Measurements from ENCODE around the gene MBD4.
A peak's percentile ranks its signal among the peaks of the same experiment; 100 is the strongest.

MBD4 gene

GRCh38 chr3:129469026-129469425 is 29.3 kb upstream of the MBD4 start:
- in situ Hi-C loops (cut with HindIII; ENCODE audit: low pct_ligation_motif_present, low pct_unique_long_range_greater_than_20kb, low sequenced_read_pairs) = no loop called here

GRCh38 chr3:129467932-129468331 is 28.2 kb upstream of the MBD4 start:
- no peak for DNase-seq
- in situ Hi-C loops (cut with HindIII; ENCODE audit: low pct_ligation_motif_present, low pct_unique_long_range_greater_than_20kb, low sequenced_read_pairs) = no loop called here

More at GRCh38 chr3:129469026-129469425, 29.3 kb upstream of the MBD4 start:
- no peak for DNase-seq

DNA sequence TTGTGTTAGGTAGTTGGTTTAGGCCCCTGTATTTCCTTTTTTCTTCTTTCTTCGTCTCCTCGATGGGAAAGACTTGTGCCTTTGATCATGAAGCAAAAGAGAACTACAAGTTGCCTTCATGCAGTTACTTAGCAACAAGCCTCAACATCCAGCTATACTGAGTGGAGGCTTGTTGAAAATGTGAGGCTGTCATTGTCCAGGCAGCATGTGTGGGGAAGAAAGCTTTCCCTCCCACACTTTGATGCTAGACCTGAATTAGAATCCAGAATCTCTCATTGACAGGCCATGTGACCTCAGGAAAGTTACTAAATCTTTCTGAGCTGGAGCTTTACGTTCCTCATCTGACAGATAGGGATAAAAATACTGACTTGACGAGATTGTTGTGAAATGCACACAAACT is 24.0 kb upstream of the MBD4 start:
- in situ Hi-C loops (cut with HindIII; ENCODE audit: low pct_ligation_motif_present, low pct_unique_long_range_greater_than_20kb, low sequenced_read_pairs) = no loop called here
- DNase-seq = no peak

GRCh38 chr3:129463094-129463493 is 23.3 kb upstream of the MBD4 start:
- in situ Hi-C loops (cut with HindIII; ENCODE audit: low pct_ligation_motif_present, low pct_unique_long_range_greater_than_20kb, low sequenced_read_pairs) = no loop called here
- no peak for DNase-seq

DNA sequence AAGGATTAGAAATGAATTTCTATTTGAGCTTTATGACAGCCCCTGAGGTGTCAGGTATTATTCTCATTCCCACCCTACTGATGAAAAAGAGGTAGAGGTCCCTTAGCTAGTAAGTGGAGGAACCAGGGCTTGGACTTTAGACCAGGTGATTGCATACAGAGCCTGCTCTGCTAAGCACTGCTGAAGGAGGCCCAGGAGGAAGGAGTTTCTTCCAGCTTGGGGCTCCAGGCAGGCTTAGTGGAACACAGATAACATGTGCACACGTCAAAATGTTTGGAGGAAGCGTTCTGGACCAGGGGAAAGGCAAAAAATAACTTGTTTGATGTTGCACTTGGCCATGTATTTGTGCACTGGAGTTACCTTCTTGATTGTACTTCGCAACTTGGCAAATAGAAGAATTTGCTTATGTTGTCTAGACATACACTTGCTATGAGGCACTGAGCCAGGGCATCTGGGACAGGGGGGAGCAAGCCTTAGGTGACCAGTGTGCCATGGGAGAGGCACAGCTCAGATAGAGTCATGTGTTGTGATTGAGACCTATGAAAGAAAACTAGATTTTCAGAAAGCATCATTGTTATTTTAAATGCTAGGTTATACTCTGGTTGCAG is 22.7 kb upstream of the MBD4 start:
- in situ Hi-C loops (cut with HindIII; ENCODE audit: low pct_ligation_motif_present, low pct_unique_long_range_greater_than_20kb, low sequenced_read_pairs) = no loop called here
- DNase-seq = no peak

GRCh38 chr3:129461461-129462146 is 21.9 kb upstream of the MBD4 start:
- no peak for DNase-seq
- in situ Hi-C loops (cut with HindIII; ENCODE audit: low pct_ligation_motif_present, low pct_unique_long_range_greater_than_20kb, low sequenced_read_pairs) = no loop called here

GRCh38 chr3:129461022-129461421 is 21.3 kb upstream of the MBD4 start:
- no peak for DNase-seq
- in situ Hi-C loops (cut with HindIII; ENCODE audit: low pct_ligation_motif_present, low pct_unique_long_range_greater_than_20kb, low sequenced_read_pairs) = no loop called here

DNA sequence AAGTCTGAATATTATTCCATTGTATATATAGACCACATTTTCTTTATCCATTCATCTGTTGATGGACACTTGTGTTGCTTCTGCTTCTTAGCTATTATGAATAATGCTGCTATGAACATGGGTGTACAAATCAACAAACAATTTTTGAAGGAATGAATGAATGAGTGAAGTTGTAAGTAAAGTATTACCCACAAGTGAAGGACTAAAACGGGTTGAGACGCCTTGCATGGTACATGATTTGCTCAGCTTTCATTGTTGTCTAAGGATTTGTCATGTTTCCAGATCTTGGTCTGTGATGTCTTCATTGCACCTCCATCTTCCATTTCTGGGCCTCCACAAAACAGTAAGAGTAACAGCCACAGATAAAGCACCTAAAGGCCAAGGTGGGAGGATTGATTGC is 20.8 kb upstream of the MBD4 start:
- DNase-seq = no peak
- in situ Hi-C loops (cut with HindIII; ENCODE audit: low pct_ligation_motif_present, low pct_unique_long_range_greater_than_20kb, low sequenced_read_pairs) = no loop called here

DNA sequence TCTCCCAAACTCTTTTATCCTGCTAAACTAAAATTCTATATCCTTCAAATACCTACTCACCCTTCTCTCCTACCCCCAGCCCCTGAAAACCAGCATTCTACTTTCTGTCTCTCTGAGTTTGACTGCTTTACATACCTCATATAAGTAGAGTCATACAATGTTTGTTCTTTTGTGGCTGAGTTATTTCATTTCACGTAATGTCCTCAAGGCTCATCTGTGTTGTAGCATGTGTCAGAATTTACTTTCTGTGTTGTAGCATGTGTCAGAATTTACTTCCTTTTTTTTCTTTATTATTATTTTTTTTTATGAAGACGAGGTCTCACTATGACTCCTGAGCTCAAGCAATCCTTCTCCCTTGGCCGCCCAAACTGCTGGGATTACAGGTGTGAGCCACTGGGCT is 20.4 kb upstream of the MBD4 start:
- DNase-seq = no peak
- in situ Hi-C loops (cut with HindIII; ENCODE audit: low pct_ligation_motif_present, low pct_unique_long_range_greater_than_20kb, low sequenced_read_pairs) = no loop called here

- DNase-seq = no peak
Measured at GRCh38 chr3:129453732-129454131, 14.0 kb upstream of the MBD4 start.

DNA sequence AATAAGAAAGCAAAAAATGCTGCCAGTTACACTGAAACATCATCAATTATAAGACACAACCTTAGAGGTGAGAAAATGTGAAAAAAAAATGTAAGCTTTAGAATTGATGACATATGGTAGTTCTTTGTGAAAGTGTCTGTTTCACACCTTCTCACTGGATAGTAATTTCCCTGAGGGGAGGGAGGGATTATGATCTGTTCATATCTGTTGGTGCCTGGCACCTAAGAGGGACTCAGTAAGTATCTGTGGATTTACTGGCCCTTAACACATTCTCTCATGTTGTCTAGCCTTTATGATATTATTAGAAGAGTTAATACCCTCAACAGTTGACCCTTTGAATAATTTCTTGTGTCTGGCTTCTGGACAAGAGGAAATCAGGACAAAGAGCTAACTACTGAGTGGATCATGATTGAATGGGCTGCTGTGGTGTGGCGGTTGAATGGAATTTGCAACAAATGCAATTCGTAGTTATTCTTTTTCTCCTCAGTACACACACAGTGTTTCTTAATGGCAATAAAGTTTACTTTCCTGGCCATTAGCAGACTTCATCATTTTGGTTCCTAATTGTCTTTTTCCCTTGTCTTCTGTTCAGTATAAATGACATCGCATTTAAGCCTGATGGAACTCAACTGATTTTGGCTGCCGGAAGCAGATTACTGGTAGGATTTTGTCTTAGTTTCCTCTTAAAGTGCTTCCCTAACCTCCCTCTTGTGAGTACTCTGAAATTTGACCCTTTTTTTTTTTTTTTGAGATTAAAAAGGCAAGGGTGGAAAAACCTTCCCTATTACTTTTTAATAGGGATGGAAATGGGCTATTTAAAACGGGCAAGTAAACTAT is 9.7 kb upstream of the MBD4 start:
- in situ Hi-C loops (cut with HindIII; ENCODE audit: low pct_ligation_motif_present, low pct_unique_long_range_greater_than_20kb, low sequenced_read_pairs) = no loop called here
- no peak for DNase-seq

More at GRCh38 chr3:129453732-129454131, 14.0 kb upstream of the MBD4 start:
- in situ Hi-C loops (cut with HindIII; ENCODE audit: low pct_ligation_motif_present, low pct_unique_long_range_greater_than_20kb, low sequenced_read_pairs) = no loop called here

DNA sequence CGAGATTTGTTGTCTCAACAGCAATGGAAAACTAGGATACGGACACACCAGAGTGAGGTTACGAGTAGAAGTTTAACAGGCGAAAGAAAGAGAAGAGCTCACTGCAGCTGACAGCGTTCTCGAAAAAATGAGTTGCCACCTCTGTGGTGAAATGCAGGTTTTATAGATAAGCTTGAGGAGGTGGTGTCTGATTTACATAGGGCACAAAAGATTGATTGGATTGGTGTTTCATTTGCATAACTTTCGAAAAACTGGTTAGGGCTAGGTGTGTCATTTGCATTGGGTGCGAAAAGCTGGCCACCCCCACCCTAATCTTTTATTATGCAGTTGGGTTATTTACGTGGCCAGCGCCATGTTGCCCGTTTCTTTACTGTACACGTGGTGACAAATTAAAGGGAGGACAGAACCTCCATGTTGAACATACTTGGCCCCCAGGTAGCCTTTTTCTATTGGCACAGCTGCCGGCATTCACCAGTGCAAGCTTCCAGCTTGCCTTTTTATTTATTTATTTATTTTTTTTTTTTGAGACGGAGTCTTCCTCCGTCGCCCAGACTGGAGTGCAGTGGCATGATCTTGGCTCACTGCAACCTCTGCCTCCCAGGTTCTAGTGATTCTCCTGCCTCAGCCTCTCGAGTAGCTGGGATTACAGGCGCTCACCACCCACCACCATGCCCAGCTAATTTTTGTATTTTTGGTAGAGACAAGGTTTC is 8.6 kb upstream of the MBD4 start:
- DNase-seq = peak; percentile 10
- in situ Hi-C loops (cut with HindIII; ENCODE audit: low pct_ligation_motif_present, low pct_unique_long_range_greater_than_20kb, low sequenced_read_pairs) = no loop called here

GRCh38 chr3:129446926-129447325 is 7.2 kb upstream of the MBD4 start:
- in situ Hi-C loops (cut with HindIII; ENCODE audit: low pct_ligation_motif_present, low pct_unique_long_range_greater_than_20kb, low sequenced_read_pairs) = no loop called here
- no peak for DNase-seq

DNA sequence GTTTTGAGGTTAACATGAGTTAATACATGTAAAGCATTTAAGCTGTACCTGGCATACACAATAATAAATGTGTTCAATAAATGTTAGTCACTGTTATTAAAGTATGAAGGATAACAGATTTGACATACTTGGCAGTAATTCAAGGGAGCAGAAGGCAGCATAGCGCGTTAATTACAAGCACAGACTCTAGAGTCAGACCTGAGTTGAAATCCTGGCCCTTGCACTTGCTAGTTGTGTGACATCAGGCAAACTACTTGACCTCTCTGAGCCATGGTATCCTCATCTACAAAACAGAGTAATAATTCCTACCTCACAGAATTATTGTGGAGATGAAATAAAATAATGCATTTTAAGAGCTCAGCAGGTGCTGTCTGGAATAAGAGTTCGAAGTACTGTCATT is 5.7 kb upstream of the MBD4 start:
- in situ Hi-C loops (cut with HindIII; ENCODE audit: low pct_ligation_motif_present, low pct_unique_long_range_greater_than_20kb, low sequenced_read_pairs) = no loop called here
- no peak for DNase-seq

GRCh38 chr3:129442947-129443346 is 3.2 kb upstream of the MBD4 start:
- no peak for DNase-seq
- in situ Hi-C loops (cut with HindIII; ENCODE audit: low pct_ligation_motif_present, low pct_unique_long_range_greater_than_20kb, low sequenced_read_pairs) = no loop called here

- in situ Hi-C loops (cut with HindIII; ENCODE audit: low pct_ligation_motif_present, low pct_unique_long_range_greater_than_20kb, low sequenced_read_pairs) = no loop called here
- no peak for DNase-seq
Measured at GRCh38 chr3:129442486-129442885, 2.7 kb upstream of the MBD4 start.

- in situ Hi-C loops (cut with HindIII; ENCODE audit: low pct_ligation_motif_present, low pct_unique_long_range_greater_than_20kb, low sequenced_read_pairs) = no loop called here
- peak; percentile 28 for DNase-seq
Measured at GRCh38 chr3:129441782-129442181, 2.0 kb upstream of the MBD4 start.

GRCh38 chr3:129441215-129441614 is 1.5 kb upstream of the MBD4 start:
- DNase-seq = peak; percentile 7
- in situ Hi-C loops (cut with HindIII; ENCODE audit: low pct_ligation_motif_present, low pct_unique_long_range_greater_than_20kb, low sequenced_read_pairs) = no loop called here

DNA sequence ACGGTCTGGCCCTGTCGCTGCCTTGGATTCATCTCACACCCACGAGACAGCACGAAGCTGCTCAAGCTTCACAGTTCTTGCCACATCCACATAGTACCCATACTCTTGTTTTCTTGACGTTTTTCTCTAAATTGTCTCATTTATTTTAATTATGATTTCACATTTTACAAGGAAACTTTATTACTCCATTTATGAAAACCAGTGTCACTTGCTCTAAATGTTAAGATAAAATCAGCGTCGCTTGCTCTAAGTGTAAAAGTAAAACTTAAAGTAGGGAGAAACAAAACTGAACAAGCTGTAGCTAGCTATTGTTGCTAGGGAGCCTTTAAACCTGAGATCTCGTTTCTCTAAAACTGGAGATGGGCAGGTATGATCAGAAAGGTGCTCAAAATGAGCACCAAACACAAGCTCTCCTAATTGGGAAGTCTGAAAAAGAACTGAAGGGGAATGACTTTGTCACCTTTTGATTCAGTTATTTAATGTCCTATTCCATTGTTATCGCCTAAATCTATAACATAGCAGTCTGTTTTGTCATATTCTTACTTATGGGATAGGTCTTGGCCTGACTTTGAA is 956 bp upstream of the MBD4 start:
- DNase-seq = no peak
- in situ Hi-C loops (cut with HindIII; ENCODE audit: low pct_ligation_motif_present, low pct_unique_long_range_greater_than_20kb, low sequenced_read_pairs) = no loop called here

Data from ACHN (cell line).